ENCODE measurements around the gene IMP4. TPM values are rescaled to one million over a fixed set of nuclear protein-coding genes. Genes with fewer than 3 reads are reported as not detected.

The IMP4 gene
- total and polyA plus RNA-seq, 4 experiments from 2014 or later: 72.6 to 96.7 (median 83.4) TPM

DNA sequence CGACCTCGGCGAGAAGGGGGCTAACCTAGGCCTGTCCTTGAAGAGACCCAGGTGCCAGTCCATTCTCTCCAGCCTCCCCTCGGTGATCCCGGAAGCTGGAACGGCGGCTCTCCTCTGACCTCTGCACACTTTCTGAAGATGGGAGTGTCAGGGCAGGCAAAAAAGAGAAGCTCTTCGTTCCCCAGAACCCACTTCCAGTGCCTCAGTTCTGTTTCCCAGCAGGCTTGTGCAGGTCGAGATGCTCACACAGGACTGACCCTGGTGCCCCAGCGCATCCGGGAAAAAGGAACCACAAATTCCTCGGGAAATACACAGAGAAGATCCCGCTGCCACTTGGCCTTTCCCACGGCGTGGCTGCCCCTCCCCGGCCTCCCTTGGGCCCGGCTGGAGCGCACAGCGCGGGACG, 12.5 kb downstream of the IMP4 start:
- no peaks in the 10 kb centered on the region for H3K36me3 ChIP-seq (ENCODE audit: insufficient read depth, low read length)
- POLR2A ChIA-PET (ENCODE audit: partially characterized antibody): interaction anchor here (1.5 to 5.9 kb wide), 4 partner anchors 12 to 174 kb away, joined by 4 to 64 read pairs (median 8); partner anchors contain the start of genes IMP4, MZT2B and SMPD4
- H3K4me1 ChIP-seq (ENCODE audit: insufficient read depth, low read length): peaks cover 14% of the 10 kb centered on the region
- CTCF ChIA-PET (ENCODE audit: partially characterized antibody): interaction anchor here (1.0 to 2.8 kb wide), 5 partner anchors 12 to 169 kb away, joined by 3 to 10 read pairs (median 5); partner anchors contain the start of gene IMP4
- peak overlapping the region; percentile 35 for H3K27ac ChIP-seq (ENCODE audit: low read depth, low read length)
- DNase-seq: no peak
- H3K4me3 ChIP-seq (ENCODE audit: low read length in 2 of 2): peak overlapping the region in 1 of 2 donors; percentile 63
- Mint-ChIP-seq H3K27ac (peak overlapping the region in 6 of 7 donors; percentile 31 to 78 (median 61)), H3K4me1 (peaks cover 10 to 18% (median 15%) of the 10 kb centered on the region in 4 donors), H3K4me3 (peak overlapping the region; percentile 68 to 86 (median 83)), H3K27me3 (no peaks in the 10 kb centered on the region), H3K36me3 (peaks cover 0 to 2% of the 10 kb centered on the region in 2 donors), H3K9me3 (peaks cover 0 to 4% (median 0%) of the 10 kb centered on the region in 8 donors)
- no peaks in the 10 kb centered on the region for H3K27me3 ChIP-seq (ENCODE audit: insufficient read depth, low read length)
- H3K9me3 ChIP-seq (ENCODE audit: control insufficient read depth in 1 of 2, low read length in 2 of 2): no peaks in the 10 kb centered on the region
- intact Hi-C loops (cut with micrococcal nuclease): loop anchor here (1.0 kb wide), 1 partner anchor 13 kb away; the partner anchor contains the start of gene IMP4

DNA sequence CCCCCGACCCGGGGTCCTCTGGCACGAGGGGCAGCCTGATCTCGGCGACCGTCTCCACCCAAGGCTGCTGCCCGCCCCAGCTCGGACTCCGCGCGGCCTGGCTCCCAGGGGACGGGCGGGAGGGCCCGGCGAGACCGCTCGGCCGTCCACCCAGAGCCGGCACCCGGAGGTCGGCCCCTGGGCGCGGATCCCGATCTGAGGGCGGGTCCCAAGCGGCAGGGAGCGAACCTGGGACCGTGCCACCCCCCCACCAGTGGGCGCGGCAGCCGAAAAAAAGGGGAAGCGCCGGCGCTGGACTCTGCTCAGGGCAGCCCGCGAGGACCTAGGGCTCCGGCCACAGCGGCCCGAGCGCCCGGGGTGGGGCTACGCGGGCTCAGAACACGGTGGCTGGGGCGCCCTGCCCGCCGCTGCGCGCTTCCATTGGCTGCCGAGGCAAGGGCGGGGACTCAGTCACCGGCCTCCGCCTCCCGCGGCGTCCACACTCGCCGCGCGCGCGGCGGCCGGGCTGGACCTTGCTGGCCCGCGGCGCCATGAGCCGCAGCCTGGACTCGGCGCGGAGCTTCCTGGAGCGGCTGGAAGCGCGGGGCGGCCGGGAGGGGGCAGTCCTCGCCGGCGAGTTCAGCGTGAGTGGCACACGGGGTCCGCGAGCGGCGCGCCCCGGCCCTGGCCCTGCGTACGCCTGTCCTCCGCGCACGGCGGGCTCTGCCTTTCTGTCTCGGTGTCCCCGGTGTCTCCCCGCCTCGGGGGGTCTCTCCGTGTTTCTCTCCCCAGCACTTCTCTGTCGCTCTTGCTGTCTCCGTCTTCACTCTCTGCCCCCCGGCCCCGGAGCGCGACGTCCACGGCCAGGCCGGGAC, 13.1 kb downstream of the IMP4 start, which contains the start of gene PTPN18:
Gene PTPN18 (plus strand): TSS at position 479 of the 854 bp plus-strand sequence. CDS start 52 bp downstream, at position 531.
- Mint-ChIP-seq H3K9me3 (peaks cover 0 to 4% (median 0%) of the 10 kb centered on the region in 8 donors), H3K36me3 (peaks cover 0 to 2% of the 10 kb centered on the region in 2 donors), H3K4me1 (peaks cover 10 to 18% (median 14%) of the 10 kb centered on the region in 4 donors), H3K4me3 (peak within 1 kb of the TSS; percentile 81 to 87 (median 86)), H3K27me3 (no peaks in the 10 kb centered on the region), H3K27ac (peak within 1 kb of the TSS in 6 of 7 donors; percentile 42 to 78 (median 68))
- Histone ChIP-seq H3K9me3 (ENCODE audit: control insufficient read depth in 1 of 2, low read length in 2 of 2) (no peaks in the 10 kb centered on the region), H3K27ac (ENCODE audit: low read depth, low read length) (peak within 1 kb of the TSS; percentile 35), H3K36me3 (ENCODE audit: insufficient read depth, low read length) (no peaks in the 10 kb centered on the region), H3K4me3 (ENCODE audit: low read length in 2 of 2) (peak within 1 kb of the TSS; percentile 52 to 63), H3K27me3 (ENCODE audit: insufficient read depth, low read length) (no peaks in the 10 kb centered on the region), H3K4me1 (ENCODE audit: insufficient read depth, low read length) (peaks cover 14% of the 10 kb centered on the region)
- CTCF ChIA-PET (ENCODE audit: partially characterized antibody): interaction anchor here (1.0 to 2.8 kb wide), 6 partner anchors 13 to 169 kb away, joined by 3 to 10 read pairs (median 4); partner anchors contain the start of gene IMP4
- intact Hi-C loops (cut with micrococcal nuclease): loop anchor here (1.0 kb wide), 2 partner anchors 14 to 16 kb away; partner anchors contain the start of gene IMP4
- POLR2A ChIA-PET (ENCODE audit: partially characterized antibody): interaction anchor here (0.7 to 5.9 kb wide), 6 partner anchors 13 to 175 kb away, joined by 3 to 64 read pairs (median 6); partner anchors contain the start of genes IMP4, MZT2B and SMPD4
- DNase-seq: peak; percentile 53 to 59 (median 57)

DNA sequence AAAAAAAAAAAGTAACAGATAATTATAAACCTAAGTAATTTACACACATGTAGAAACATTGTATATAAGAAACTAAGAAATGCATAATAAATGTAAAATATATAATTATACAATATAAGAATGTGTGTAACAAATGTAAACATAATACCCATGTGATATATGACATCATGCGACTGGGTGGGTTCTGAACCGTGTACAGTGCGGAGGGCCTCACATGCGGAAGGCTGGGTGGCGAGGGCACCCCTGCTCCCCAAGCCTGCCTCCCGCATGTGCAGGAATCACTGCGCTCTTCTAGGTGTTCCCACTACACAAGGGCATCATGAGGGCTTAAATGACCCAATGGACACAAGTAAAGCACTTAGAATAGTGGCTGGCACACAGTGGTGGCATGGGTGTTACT, 15.2 kb downstream of the IMP4 start:
- H3K9me3 ChIP-seq (ENCODE audit: control insufficient read depth in 1 of 2, low read length in 2 of 2): no peaks in the 10 kb centered on the region
- POLR2A ChIA-PET (ENCODE audit: partially characterized antibody): interaction anchor here (1.3 kb wide), 1 partner anchor 14 kb away, joined by 3 read pairs; no protein-coding TSS in a partner anchor
- H3K36me3 ChIP-seq (ENCODE audit: insufficient read depth, low read length): no peaks in the 10 kb centered on the region
- Mint-ChIP-seq H3K4me3 (no peak overlapping the region), H3K36me3 (peaks cover 0 to 2% of the 10 kb centered on the region in 2 donors), H3K27me3 (no peaks in the 10 kb centered on the region), H3K27ac (no peak overlapping the region), H3K4me1 (peaks cover 10 to 18% (median 14%) of the 10 kb centered on the region in 4 donors), H3K9me3 (peaks cover 0 to 6% (median 0%) of the 10 kb centered on the region in 8 donors)
- H3K4me3 ChIP-seq (ENCODE audit: low read length in 2 of 2): no peak overlapping the region
- CTCF ChIA-PET (ENCODE audit: partially characterized antibody): no interaction called here
- intact Hi-C loops (cut with micrococcal nuclease): no loop called here
- no peaks in the 10 kb centered on the region for H3K27me3 ChIP-seq (ENCODE audit: insufficient read depth, low read length)
- peaks cover 14% of the 10 kb centered on the region for H3K4me1 ChIP-seq (ENCODE audit: insufficient read depth, low read length)
- DNase-seq: no peak
- no peak overlapping the region for H3K27ac ChIP-seq (ENCODE audit: low read depth, low read length)

DNA sequence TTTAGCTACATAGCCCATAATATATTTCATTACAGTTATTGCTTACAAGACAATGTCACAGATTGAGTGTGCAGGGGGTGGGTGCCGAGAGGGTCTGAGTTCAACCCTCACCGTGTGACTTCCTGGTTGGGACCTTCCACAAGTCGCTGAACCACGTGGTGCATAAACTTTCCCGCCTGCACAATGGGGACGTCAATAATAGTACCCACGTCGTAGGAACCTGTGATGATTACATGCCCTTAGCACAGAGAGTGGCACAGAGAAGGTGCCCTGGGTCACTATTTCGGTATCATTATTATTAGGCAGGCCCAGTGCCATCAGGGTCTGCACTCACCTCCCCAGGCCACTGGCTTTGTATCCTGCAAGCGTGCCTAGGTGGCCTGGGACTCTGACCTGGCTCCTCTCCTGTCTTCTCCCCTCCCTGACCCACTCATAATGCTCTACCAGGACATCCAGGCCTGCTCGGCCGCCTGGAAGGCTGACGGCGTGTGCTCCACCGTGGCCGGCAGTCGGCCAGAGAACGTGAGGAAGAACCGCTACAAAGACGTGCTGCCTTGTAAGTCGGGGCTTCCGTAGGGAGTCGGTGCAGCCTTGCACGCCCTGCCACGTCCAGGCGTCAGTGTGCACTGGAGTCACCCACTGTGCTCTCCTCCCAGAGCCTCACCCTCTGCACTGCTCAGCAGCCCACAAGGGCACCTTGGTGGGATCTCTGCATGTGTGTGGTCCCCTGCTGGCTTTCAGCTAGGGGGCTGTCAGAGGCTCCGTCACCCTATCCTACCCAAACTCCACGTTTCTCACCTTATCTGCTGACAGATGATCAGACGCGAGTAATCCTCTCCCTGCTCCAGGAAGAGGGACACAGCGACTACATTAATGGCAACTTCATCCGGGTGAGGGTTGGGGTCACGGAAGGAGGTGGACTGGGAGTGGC, 16.0 kb downstream of the IMP4 start:
- H3K27me3 Mint-ChIP-seq: no peaks in the 10 kb centered on the region
- Histone ChIP-seq H3K4me1 (ENCODE audit: insufficient read depth, low read length) (peaks cover 14% of the 10 kb centered on the region), H3K27me3 (ENCODE audit: insufficient read depth, low read length) (no peaks in the 10 kb centered on the region), H3K9me3 (ENCODE audit: control insufficient read depth in 1 of 2, low read length in 2 of 2) (no peaks in the 10 kb centered on the region), H3K4me3 (ENCODE audit: low read length in 2 of 2) (no peak overlapping the region), H3K36me3 (ENCODE audit: insufficient read depth, low read length) (no peaks in the 10 kb centered on the region), H3K27ac (ENCODE audit: low read depth, low read length) (no peak overlapping the region)
- peaks cover 0 to 6% (median 0%) of the 10 kb centered on the region in 8 donors for H3K9me3 Mint-ChIP-seq
- no peak for DNase-seq
- CTCF ChIA-PET (ENCODE audit: partially characterized antibody): no interaction called here
- no peak overlapping the region for H3K4me3 Mint-ChIP-seq
- POLR2A ChIA-PET (ENCODE audit: partially characterized antibody): interaction anchor here (1.3 kb wide), 1 partner anchor 15 kb away, joined by 3 read pairs; no protein-coding TSS in a partner anchor
- intact Hi-C loops (cut with micrococcal nuclease): no loop called here
- no peak overlapping the region for H3K27ac Mint-ChIP-seq
- H3K36me3 Mint-ChIP-seq: peaks cover 0 to 2% of the 10 kb centered on the region in 2 donors
- peaks cover 10 to 18% (median 14%) of the 10 kb centered on the region in 4 donors for H3K4me1 Mint-ChIP-seq

DNA sequence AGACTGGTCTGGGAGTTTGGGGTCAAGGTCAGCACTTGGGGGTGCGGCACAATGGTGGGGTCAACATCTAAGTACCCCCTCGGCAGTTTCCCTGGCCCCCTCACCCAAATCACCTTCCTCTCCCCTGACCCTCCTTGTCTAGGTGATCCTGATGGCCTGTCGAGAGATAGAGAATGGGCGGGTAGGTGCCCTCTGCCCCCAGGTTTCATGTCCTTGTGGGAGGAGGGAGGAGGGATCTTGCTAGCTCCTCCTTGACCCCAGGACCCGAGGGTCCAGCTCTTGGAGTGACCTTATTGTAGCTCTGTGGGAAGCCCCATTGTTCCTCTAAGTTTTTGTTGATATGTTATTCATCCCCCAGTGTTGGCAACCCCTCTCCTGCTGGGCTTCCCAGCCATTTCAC, 16.8 kb downstream of the IMP4 start:
- Histone ChIP-seq H3K9me3 (ENCODE audit: control insufficient read depth in 1 of 2, low read length in 2 of 2) (no peaks in the 10 kb centered on the region), H3K4me3 (ENCODE audit: low read length in 2 of 2) (no peak overlapping the region), H3K27ac (ENCODE audit: low read depth, low read length) (no peak overlapping the region), H3K4me1 (ENCODE audit: insufficient read depth, low read length) (peaks cover 14% of the 10 kb centered on the region), H3K27me3 (ENCODE audit: insufficient read depth, low read length) (no peaks in the 10 kb centered on the region), H3K36me3 (ENCODE audit: insufficient read depth, low read length) (no peaks in the 10 kb centered on the region)
- ChIA-PET CTCF (ENCODE audit: partially characterized antibody) (no interaction called here), POLR2A (ENCODE audit: partially characterized antibody) (no interaction called here)
- intact Hi-C loops (cut with micrococcal nuclease): no loop called here
- Mint-ChIP-seq H3K4me1 (peaks cover 8 to 15% (median 12%) of the 10 kb centered on the region in 4 donors), H3K36me3 (peaks cover 0 to 2% of the 10 kb centered on the region in 2 donors), H3K9me3 (peaks cover 0 to 6% (median 0%) of the 10 kb centered on the region in 8 donors), H3K27me3 (no peaks in the 10 kb centered on the region), H3K27ac (no peak overlapping the region), H3K4me3 (peak overlapping the region in 2 of 8 donors; percentile 4 to 22)
- DNase-seq: no peak

DNA sequence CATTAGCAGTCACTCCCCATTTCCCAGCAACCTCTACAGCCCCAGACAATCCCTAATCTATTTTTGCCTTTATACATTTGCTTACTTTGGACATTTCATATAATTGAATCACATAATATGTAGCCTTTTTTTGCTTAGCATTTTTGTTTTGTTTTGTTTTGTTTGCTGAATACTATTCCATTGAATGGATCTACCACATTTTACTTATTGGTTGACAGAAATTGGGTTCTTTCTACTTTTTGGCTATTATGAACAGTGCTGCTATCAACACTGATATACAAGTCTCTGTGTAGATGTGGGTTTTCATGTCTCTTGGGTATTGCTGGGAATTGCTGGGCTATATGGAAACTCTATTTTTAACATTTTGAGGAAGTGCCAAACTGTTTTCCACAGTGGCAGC, 20.8 kb downstream of the IMP4 start:
- Histone ChIP-seq H3K27me3 (ENCODE audit: insufficient read depth, low read length) (no peaks in the 10 kb centered on the region), H3K4me3 (ENCODE audit: low read length in 2 of 2) (no peak overlapping the region), H3K27ac (ENCODE audit: low read depth, low read length) (no peak overlapping the region), H3K36me3 (ENCODE audit: insufficient read depth, low read length) (no peaks in the 10 kb centered on the region), H3K4me1 (ENCODE audit: insufficient read depth, low read length) (no peaks in the 10 kb centered on the region), H3K9me3 (ENCODE audit: control insufficient read depth in 1 of 2, low read length in 2 of 2) (no peaks in the 10 kb centered on the region)
- Mint-ChIP-seq H3K9me3 (peaks cover 0 to 3% (median 0%) of the 10 kb centered on the region in 8 donors), H3K27me3 (no peaks in the 10 kb centered on the region), H3K36me3 (no peaks in the 10 kb centered on the region), H3K27ac (no peak overlapping the region), H3K4me1 (no peaks in the 10 kb centered on the region), H3K4me3 (no peak overlapping the region)
- POLR2A ChIA-PET (ENCODE audit: partially characterized antibody): no interaction called here
- DNase-seq: no peak
- CTCF ChIA-PET (ENCODE audit: partially characterized antibody): no interaction called here
- intact Hi-C loops (cut with micrococcal nuclease): no loop called here
